Measurements from ENCODE around the gene STXBP1. TPM values are rescaled to one million over a fixed set of nuclear protein-coding genes. Genes with fewer than 3 reads are reported as not detected.

Gene STXBP1
- total RNA-seq, 1 donor from 2014 or later = 23.4 TPM

- Mint-ChIP-seq H3K4me1 (ENCODE audit: low read depth) (no peaks in the 10 kb centered on the region), H3K36me3 (ENCODE audit: insufficient read depth) (peaks cover 3% of the 10 kb centered on the region), H3K4me3 (ENCODE audit: low read depth) (no peak overlapping the region), H3K27me3 (no peaks in the 10 kb centered on the region), H3K27ac (no peak overlapping the region), H3K9me3 (ENCODE audit: low read depth) (no peaks in the 10 kb centered on the region)
- no peak for TF ChIP-seq CTCF (IDR thresholded peaks at IDR 0.05; ENCODE audit: unreplicated experiment)
- DNase-seq (ENCODE audit: low spot score, unreplicated experiment) = no peak
Observed at GRCh38 chr9:127676638-127677037, 64.6 kb downstream of the STXBP1 start.

GRCh38 chr9:127679506-127679905 lies 67.4 kb downstream of the STXBP1 start:
- Mint-ChIP-seq H3K4me3 (ENCODE audit: low read depth) (no peak overlapping the region), H3K27ac (no peak overlapping the region), H3K9me3 (ENCODE audit: low read depth) (no peaks in the 10 kb centered on the region), H3K36me3 (ENCODE audit: insufficient read depth) (peaks cover 2% of the 10 kb centered on the region), H3K4me1 (ENCODE audit: low read depth) (no peaks in the 10 kb centered on the region), H3K27me3 (no peaks in the 10 kb centered on the region)
- no peak for TF ChIP-seq CTCF (IDR thresholded peaks at IDR 0.05; ENCODE audit: unreplicated experiment)
- no peak for DNase-seq (ENCODE audit: low spot score, unreplicated experiment)

GRCh38 chr9:127680226-127680625 lies 68.1 kb downstream of the STXBP1 start:
- no peak for TF ChIP-seq CTCF (IDR thresholded peaks at IDR 0.05; ENCODE audit: unreplicated experiment)
- no peaks in the 10 kb centered on the region for H3K9me3 Mint-ChIP-seq (ENCODE audit: low read depth)
- no peak for DNase-seq (ENCODE audit: low spot score, unreplicated experiment)
- peaks cover 2% of the 10 kb centered on the region for H3K36me3 Mint-ChIP-seq (ENCODE audit: insufficient read depth)
- no peak overlapping the region for H3K4me3 Mint-ChIP-seq (ENCODE audit: low read depth)
- H3K4me1 Mint-ChIP-seq (ENCODE audit: low read depth) = no peaks in the 10 kb centered on the region
- no peaks in the 10 kb centered on the region for H3K27me3 Mint-ChIP-seq
- H3K27ac Mint-ChIP-seq = no peak overlapping the region

GRCh38 chr9:127680846-127681245 lies 68.8 kb downstream of the STXBP1 start:
- TF ChIP-seq CTCF (IDR thresholded peaks at IDR 0.05; ENCODE audit: unreplicated experiment) = no peak
- H3K9me3 Mint-ChIP-seq (ENCODE audit: low read depth) = no peaks in the 10 kb centered on the region

GRCh38 chr9:127682351-127683136 lies 70.5 kb downstream of the STXBP1 start:
- Mint-ChIP-seq H3K27me3 (no peaks in the 10 kb centered on the region), H3K9me3 (ENCODE audit: low read depth) (no peaks in the 10 kb centered on the region), H3K36me3 (ENCODE audit: insufficient read depth) (peaks cover 2% of the 10 kb centered on the region), H3K4me3 (ENCODE audit: low read depth) (no peak overlapping the region), H3K27ac (no peak overlapping the region), H3K4me1 (ENCODE audit: low read depth) (no peaks in the 10 kb centered on the region)
- DNase-seq (ENCODE audit: low spot score, unreplicated experiment) = no peak
- TF ChIP-seq CTCF (IDR thresholded peaks at IDR 0.05; ENCODE audit: unreplicated experiment) = no peak

More at GRCh38 chr9:127680846-127681245, 68.8 kb downstream of the STXBP1 start:
- DNase-seq (ENCODE audit: low spot score, unreplicated experiment) = no peak
- Mint-ChIP-seq H3K4me3 (ENCODE audit: low read depth) (no peak overlapping the region), H3K27ac (no peak overlapping the region), H3K4me1 (ENCODE audit: low read depth) (no peaks in the 10 kb centered on the region), H3K27me3 (no peaks in the 10 kb centered on the region), H3K36me3 (ENCODE audit: insufficient read depth) (peaks cover 2% of the 10 kb centered on the region)

Measured in progenitor cell of endocrine pancreas (in vitro differentiated cells).